CD14-positive monocyte (primary cell): Measurements from ENCODE around the gene SH3BP4. TPM values are rescaled to one million over a fixed set of nuclear protein-coding genes. Genes with fewer than 3 reads are reported as not detected.

Source experiments
- DNase-seq, 3 donors: peaks; one replicate each; pipeline ENCODE4 v3.0.0-alpha.2; 2011 to 2022
- H2AFZ ChIP-seq: 2 replicates; pipeline ENCODE4 v1.6.0; 2012; ENCODE audit warnings: mild to moderate bottlenecking, low read depth, low read length, inconsistent platforms; ENCODE audit not compliant: insufficient read depth, poor library complexity, severe bottlenecking
- H3K27ac ChIP-seq, 2 donors: 1 replicate in 1 of 2; 2 replicates in 1 of 2; pipeline ENCODE4 v1.5.1; 2012 to 2013; ENCODE audit warnings: low read length in 2 of 2, control low read depth in 1 of 2, inconsistent platforms in 1 of 2, low read depth in 1 of 2, mild to moderate bottlenecking in 1 of 2
- H3K27me3 ChIP-seq, 2 donors: one replicate each; pipeline versions ENCODE4 v1.6.0 to v1.6.1; 2011 to 2013; ENCODE audit warnings: low read length in 2 of 2; ENCODE audit not compliant: control insufficient read depth in 2 of 2, insufficient read depth in 2 of 2
- H3K36me3 ChIP-seq, 2 donors: replicated peaks in 1 of 2; 1 replicate in 1 of 2; 2 replicates in 1 of 2; pipeline versions ENCODE4 v1.5.1 to v1.6.1; 2012 to 2013; ENCODE audit warnings: low read length in 2 of 2, control low read depth in 1 of 2, inconsistent platforms in 1 of 2, mild to moderate bottlenecking in 1 of 2; ENCODE audit not compliant: insufficient read depth in 2 of 2, control insufficient read depth in 1 of 2
- H3K4me1 ChIP-seq, 2 donors: 1 replicate in 1 of 2; 2 replicates in 1 of 2; pipeline versions ENCODE4 v1.5.1 to v1.6.1; 2012 to 2013; ENCODE audit warnings: low read length in 2 of 2, control low read depth in 1 of 2, inconsistent platforms in 1 of 2, mild to moderate bottlenecking in 1 of 2, moderate library complexity in 1 of 2; ENCODE audit not compliant: insufficient read depth in 2 of 2, control insufficient read depth in 1 of 2
- H3K4me2 ChIP-seq: replicated peaks from 2 replicates; pipeline ENCODE3; 2012; ENCODE audit warnings: low read length, moderate library complexity, mild to moderate bottlenecking; ENCODE audit not compliant: poor library complexity, severe bottlenecking; ENCODE audit errors: extremely low read depth
- H3K4me3 ChIP-seq, 3 experiments: fragments of 200-600 bp in 1 of 3; sonication (generic) in 1 of 3; replicated peaks in 1 of 3; 1 replicate in 2 of 3; 2 replicates in 1 of 3; pipeline ENCODE4 v1.5.1; 2011 to 2013; ENCODE audit warnings: low read length in 3 of 3, mild to moderate bottlenecking in 3 of 3, control low read depth in 2 of 3, low read depth in 2 of 3, inconsistent platforms in 1 of 3, moderate library complexity in 1 of 3
- H3K79me2 ChIP-seq: 2 replicates; pipeline ENCODE4 v1.6.0; 2012; ENCODE audit warnings: mild to moderate bottlenecking, control low read depth, inconsistent platforms, low read length, moderate library complexity; ENCODE audit not compliant: insufficient read depth
- H3K9ac ChIP-seq: 2 replicates; pipeline ENCODE4 v1.6.0; 2017; ENCODE audit warnings: low read length, mild to moderate bottlenecking; ENCODE audit not compliant: insufficient read depth, poor library complexity, severe bottlenecking
- H3K9me3 ChIP-seq, 2 donors: replicated peaks in 1 of 2; 1 replicate in 1 of 2; 2 replicates in 1 of 2; pipeline versions ENCODE4 v1.5.1 to v1.6.1; 2012 to 2013; ENCODE audit warnings: low read length in 2 of 2, control low read depth in 1 of 2; ENCODE audit not compliant: control insufficient read depth in 1 of 2, insufficient read depth in 1 of 2
- H4K20me1 ChIP-seq: 2 replicates; pipeline ENCODE4 v1.6.0; 2012; ENCODE audit warnings: mild to moderate bottlenecking, low read length, control low read depth, moderate library complexity; ENCODE audit not compliant: insufficient read depth
- H3K27ac Mint-ChIP-seq, 7 donors: one replicate each; pipeline ENCODE4 v1.8.0; 2020; ENCODE audit warnings: mild to moderate bottlenecking in 7 of 7, mixed read lengths in 7 of 7, moderate library complexity in 6 of 7, inconsistent platforms in 2 of 7
- H3K27me3 Mint-ChIP-seq, 3 donors: one replicate each; pipeline ENCODE4 v1.8.0; 2021 to 2022; ENCODE audit warnings: low read depth in 3 of 3, mild to moderate bottlenecking in 3 of 3, mixed read lengths in 3 of 3, moderate library complexity in 3 of 3, inconsistent platforms in 1 of 3
- H3K36me3 Mint-ChIP-seq, 2 donors: one replicate each; pipeline ENCODE4 v1.8.0; 2020; ENCODE audit warnings: mixed read lengths in 2 of 2, inconsistent platforms in 1 of 2, mild to moderate bottlenecking in 1 of 2
- H3K4me1 Mint-ChIP-seq: one replicate; pipeline ENCODE4 v1.8.0; 2020; ENCODE audit warnings: mild to moderate bottlenecking, mixed read lengths
- H3K4me3 Mint-ChIP-seq, 2 donors: one replicate each; pipeline ENCODE4 v1.8.0; 2020; ENCODE audit warnings: mild to moderate bottlenecking in 2 of 2, mixed read lengths in 2 of 2, moderate library complexity in 1 of 2
- H3K9me3 Mint-ChIP-seq, 7 donors: one replicate each; pipeline ENCODE4 v1.8.0; 2020 to 2022; ENCODE audit warnings: mixed read lengths in 7 of 7, mild to moderate bottlenecking in 6 of 7, moderate library complexity in 6 of 7, inconsistent platforms in 2 of 7
- CTCF ChIP-seq: fragments of 200-600 bp; IDR thresholded peaks from one replicate; pipeline ENCODE4 v1.8.0; 2022; ENCODE audit warnings: antibody characterized with exemption, mild to moderate bottlenecking
- WGBS: methylation state at CpG from one replicate; pipeline ENCODE4 v1.1.5; 2013; ENCODE audit warnings: missing lambda C conversion rate; ENCODE audit not compliant: insufficient coverage; 5-methylcytosine and 5-hydroxymethylcytosine counted together
- intact Hi-C, 2 donors: fragments of 100-400 bp; cut with micrococcal nuclease; formaldehyde crosslinking; loops; one replicate each; pipeline versions ENCODE4 v1.15.0 to v1.15.1; 2023
- polyA plus RNA-seq, 3 donors: library from polyadenylated mRNA; depleted of rRNA in 1 of 3; unstranded in 2 of 3; stranded (reverse) in 1 of 3; fragments of 300-500 nt in 2 of 3; fragments of >200 nt in 1 of 3; fragmentation: Illumina TruSeq in 2 of 3; gene quantifications; 1 replicate in 2 of 3; 2 replicates in 1 of 3; pipeline ENCODE4 v1.2.3, GENCODE V29; 2012 to 2021

Gene SH3BP4
- polyA plus RNA-seq, 3 donors = 0.66 to 1.6 (median 1.3) TPM

- Histone ChIP-seq H3K36me3 (no peaks in the 10 kb centered on the region), H4K20me1 (no peaks in the 10 kb centered on the region), H3K27ac (no peak overlapping the region), H3K27me3 (no peaks in the 10 kb centered on the region), H2AFZ (no peak overlapping the region), H3K4me2 (no peak overlapping the region), H3K79me2 (no peaks in the 10 kb centered on the region), H3K4me1 (peaks cover 32 to 36% of the 10 kb centered on the region in 2 donors), H3K9me3 (no peaks in the 10 kb centered on the region), H3K4me3 (no peak overlapping the region), H3K9ac (no peak overlapping the region)
- H3K9me3 Mint-ChIP-seq = peaks cover 0 to 2% (median 0%) of the 10 kb centered on the region in 7 donors
- intact Hi-C loops = no loop called here
- TF ChIP-seq CTCF = no peak
- peak overlapping the region in 1 of 7 donors; percentile 12 for H3K27ac Mint-ChIP-seq
- WGBS = 89% methylated on average over 10 of the region's 16 CpGs
- no peaks in the 10 kb centered on the region for H3K36me3 Mint-ChIP-seq
- H3K4me1 Mint-ChIP-seq = peaks cover 41% of the 10 kb centered on the region
- no peak for DNase-seq
- peaks cover 2 to 4% (median 3%) of the 10 kb centered on the region in 3 donors for H3K27me3 Mint-ChIP-seq
- H3K4me3 Mint-ChIP-seq = no peak overlapping the region
Observed at GRCh38 chr2:235053651-235054050, 101.8 kb downstream of the SH3BP4 start.

GRCh38 chr2:235054475-235054874, 102.7 kb downstream of the SH3BP4 start:
- no peak for DNase-seq
- Histone ChIP-seq H3K79me2 (no peaks in the 10 kb centered on the region), H3K4me2 (peak overlapping the region; percentile 38), H4K20me1 (no peaks in the 10 kb centered on the region), H3K27ac (peak overlapping the region; percentile 31 to 80), H3K9me3 (no peaks in the 10 kb centered on the region), H3K4me3 (no peak overlapping the region), H3K4me1 (peaks cover 32 to 36% of the 10 kb centered on the region in 2 donors), H3K36me3 (no peaks in the 10 kb centered on the region), H3K27me3 (no peaks in the 10 kb centered on the region), H3K9ac (no peak overlapping the region), H2AFZ (no peak overlapping the region)
- Mint-ChIP-seq H3K36me3 (no peaks in the 10 kb centered on the region), H3K4me3 (peak overlapping the region in 1 of 2 donors; percentile 10), H3K27me3 (peaks cover 1 to 5% (median 3%) of the 10 kb centered on the region in 3 donors), H3K4me1 (peaks cover 40% of the 10 kb centered on the region), H3K27ac (peak overlapping the region; percentile 71 to 81 (median 76)), H3K9me3 (peaks cover 0 to 2% (median 0%) of the 10 kb centered on the region in 7 donors)
- 63% methylated on average over 5 of the region's 5 CpGs for WGBS
- intact Hi-C loops = no loop called here
- TF ChIP-seq CTCF = no peak
